Natural killer cell (primary cell): ENCODE results near the gene CAT. TPM values are rescaled to one million over a fixed set of nuclear protein-coding genes. Genes with fewer than 3 reads are reported as not detected.

Experiments
- ATAC-seq, 3 donors: fragments of 150-1000 bp in 2 of 3; fragments of 200-7000 bp in 1 of 3; cut with Tn5 transposase; 1 replicate in 1 of 3; 2 replicates in 2 of 3; pipeline ENCODE4 v1.10.0; 2021; ENCODE audit warnings: mild to moderate bottlenecking in 2 of 3, moderate library complexity in 2 of 3
- DNase-seq, 2 donors: peaks; one replicate each; pipeline versions ENCODE4 v3.0.0 to v3.0.0-alpha.2; 2013 to 2021; ENCODE audit warnings: mixed read lengths in 1 of 2
- H3K27ac ChIP-seq: one replicate; pipeline ENCODE4 v1.5.1; 2013; ENCODE audit warnings: mild to moderate bottlenecking, low read length
- H3K27me3 ChIP-seq: one replicate; pipeline ENCODE4 v1.6.1; 2013; ENCODE audit warnings: low read length; ENCODE audit not compliant: control insufficient read depth, insufficient read depth
- H3K36me3 ChIP-seq: one replicate; pipeline ENCODE4 v1.6.1; 2013; ENCODE audit warnings: low read length; ENCODE audit not compliant: control insufficient read depth, insufficient read depth
- H3K4me1 ChIP-seq: one replicate; pipeline ENCODE4 v1.6.1; 2013; ENCODE audit warnings: low read length; ENCODE audit not compliant: control insufficient read depth, insufficient read depth
- H3K4me3 ChIP-seq: one replicate; pipeline ENCODE4 v1.5.1; 2013; ENCODE audit warnings: low read length
- H3K9me3 ChIP-seq: one replicate; pipeline ENCODE4 v1.6.1; 2013; ENCODE audit warnings: low read length; ENCODE audit not compliant: control insufficient read depth, insufficient read depth
- H3K27ac Mint-ChIP-seq, 2 donors: one replicate each; pipeline ENCODE4 v1.8.0; 2022; ENCODE audit warnings: mild to moderate bottlenecking in 2 of 2, mixed read lengths in 2 of 2, moderate library complexity in 1 of 2
- H3K27me3 Mint-ChIP-seq, 2 donors: one replicate each; pipeline ENCODE4 v1.8.0; 2022; ENCODE audit warnings: low read depth in 2 of 2, mixed read lengths in 2 of 2
- H3K36me3 Mint-ChIP-seq: one replicate; pipeline ENCODE4 v1.8.0; 2022; ENCODE audit warnings: mixed read lengths
- H3K4me1 Mint-ChIP-seq, 2 donors: one replicate each; pipeline ENCODE4 v1.8.0; 2022; ENCODE audit warnings: mixed read lengths in 2 of 2
- H3K4me3 Mint-ChIP-seq: one replicate; pipeline ENCODE4 v1.8.0; 2022; ENCODE audit warnings: mild to moderate bottlenecking, moderate library complexity, mixed read lengths
- H3K9me3 Mint-ChIP-seq, 2 donors: one replicate each; pipeline ENCODE4 v1.8.0; 2022; ENCODE audit warnings: mixed read lengths in 2 of 2
- CTCF ChIP-seq: fragments of 200-600 bp; IDR thresholded peaks from one replicate; pipeline ENCODE4 v1.8.0; 2022; ENCODE audit warnings: antibody characterized with exemption
- WGBS: methylation state at CpG from one replicate; pipeline ENCODE4 v1.1.7; 2013; ENCODE audit warnings: missing lambda C conversion rate; ENCODE audit not compliant: insufficient coverage; 5-methylcytosine and 5-hydroxymethylcytosine counted together
- intact Hi-C: fragments of 100-400 bp; cut with micrococcal nuclease; formaldehyde crosslinking; loops from one replicate; pipeline ENCODE4 v1.14.2; 2022
- total RNA-seq, 4 donors: library from RNA; stranded (reverse); fragments of 120-200 nt in 1 of 4; gene quantifications; one replicate each; pipeline versions ENCODE4 v1.2.3 to v1.2.4, GENCODE V29; 2013 to 2022

CAT gene
- total RNA-seq, 3 donors from 2014 or later (not counting 1 experiment from before 2014, with no cell fraction given): 31.0 to 43.9 (median 36.3) TPM

- ATAC-seq (no peak), DNase-seq (no peak)
- Mint-ChIP-seq H3K27ac (no peak overlapping the region), H3K4me3 (no peak overlapping the region), H3K36me3 (no peaks in the 10 kb centered on the region), H3K27me3 (peaks cover 3 to 10% of the 10 kb centered on the region in 2 donors), H3K4me1 (no peaks in the 10 kb centered on the region), H3K9me3 (no peaks in the 10 kb centered on the region)
- Histone ChIP-seq H3K27ac (no peak overlapping the region), H3K9me3 (no peaks in the 10 kb centered on the region), H3K36me3 (no peaks in the 10 kb centered on the region), H3K27me3 (no peaks in the 10 kb centered on the region), H3K4me3 (no peak overlapping the region), H3K4me1 (no peaks in the 10 kb centered on the region)
- intact Hi-C loops: no loop called here
- no peak for TF ChIP-seq CTCF
- WGBS: 88% methylated on average over 2 of the region's 2 CpGs
Measured at GRCh38 chr11:34490304-34490703, 51.6 kb downstream of the CAT start.

GRCh38 chr11:34492806-34493414 lies 54.2 kb downstream of the CAT start:
- peak in 1 of 3 donors; percentile 47 for ATAC-seq
- Mint-ChIP-seq H3K9me3 (no peaks in the 10 kb centered on the region), H3K36me3 (no peaks in the 10 kb centered on the region), H3K27ac (no peak overlapping the region), H3K4me3 (no peak overlapping the region), H3K4me1 (no peaks in the 10 kb centered on the region), H3K27me3 (peaks cover 3 to 10% of the 10 kb centered on the region in 2 donors)
- peak; percentile 71 for TF ChIP-seq CTCF
- Histone ChIP-seq H3K27me3 (no peaks in the 10 kb centered on the region), H3K4me1 (no peaks in the 10 kb centered on the region), H3K27ac (no peak overlapping the region), H3K9me3 (no peaks in the 10 kb centered on the region), H3K4me3 (no peak overlapping the region), H3K36me3 (no peaks in the 10 kb centered on the region)
- DNase-seq: peak in 1 of 2 donors; percentile 63
- WGBS: 48% methylated on average over 8 of the region's 8 CpGs
- intact Hi-C loops: loop anchor here (1.0 to 2.0 kb wide), 3 partner anchors 319 to 685 kb away; no protein-coding TSS in a partner anchor

GRCh38 chr11:34493468-34493867 lies 54.7 kb downstream of the CAT start:
- Histone ChIP-seq H3K9me3 (no peaks in the 10 kb centered on the region), H3K27me3 (no peaks in the 10 kb centered on the region), H3K36me3 (no peaks in the 10 kb centered on the region), H3K4me1 (no peaks in the 10 kb centered on the region), H3K4me3 (no peak overlapping the region), H3K27ac (no peak overlapping the region)
- no peak overlapping the region for H3K27ac Mint-ChIP-seq
- ATAC-seq (no peak), DNase-seq (no peak)
- H3K27me3 Mint-ChIP-seq: peaks cover 3 to 10% of the 10 kb centered on the region in 2 donors
- H3K4me3 Mint-ChIP-seq: no peak overlapping the region
- no peaks in the 10 kb centered on the region for H3K36me3 Mint-ChIP-seq
- H3K9me3 Mint-ChIP-seq: no peaks in the 10 kb centered on the region
- intact Hi-C loops: loop anchor here (1.0 to 2.0 kb wide), 3 partner anchors 319 to 685 kb away; no protein-coding TSS in a partner anchor
- WGBS: 85% methylated on average over 8 of the region's 8 CpGs
- no peak for TF ChIP-seq CTCF
- H3K4me1 Mint-ChIP-seq: no peaks in the 10 kb centered on the region
